Measurements from ENCODE around the gene SULT2A1. TPM values are rescaled to one million over a fixed set of nuclear protein-coding genes. Genes with fewer than 3 reads are reported as not detected.
"Not testable (repeated sequence)": the region's sequence is repeated elsewhere in the genome, so short reads cannot be mapped to it uniquely, and the experiment has no call there.

The SULT2A1 gene
- total RNA-seq, 2 experiments from 2014 or later = not detected

DNA sequence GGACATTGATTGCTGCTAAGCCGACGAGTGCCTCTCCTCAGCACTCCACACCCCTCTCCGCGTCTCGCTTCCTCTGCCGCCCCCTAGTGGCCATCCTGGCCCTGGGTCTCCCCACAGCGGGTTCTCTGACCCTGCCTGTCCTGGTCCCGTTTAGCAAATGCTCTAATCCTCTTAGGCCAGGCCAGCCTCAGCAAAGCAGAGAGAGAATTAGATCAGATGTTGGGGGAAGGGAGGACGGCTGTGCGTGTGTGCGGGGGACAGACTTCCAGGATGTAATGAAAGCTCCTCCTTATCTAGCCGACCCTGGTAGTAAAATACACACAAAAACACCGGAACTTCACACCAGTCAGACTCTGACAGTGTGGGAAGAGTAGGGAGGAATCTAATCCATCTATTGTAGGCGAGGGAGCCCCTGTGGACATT, 22.6 kb downstream of the SULT2A1 start:
- ChIA-PET CTCF (interaction anchor here (0.5 to 1.5 kb wide), 5 partner anchors 14 to 664 kb away, joined by 3 to 7 read pairs (median 4); no protein-coding TSS in a partner anchor), POLR2A (no interaction called here)

DNA sequence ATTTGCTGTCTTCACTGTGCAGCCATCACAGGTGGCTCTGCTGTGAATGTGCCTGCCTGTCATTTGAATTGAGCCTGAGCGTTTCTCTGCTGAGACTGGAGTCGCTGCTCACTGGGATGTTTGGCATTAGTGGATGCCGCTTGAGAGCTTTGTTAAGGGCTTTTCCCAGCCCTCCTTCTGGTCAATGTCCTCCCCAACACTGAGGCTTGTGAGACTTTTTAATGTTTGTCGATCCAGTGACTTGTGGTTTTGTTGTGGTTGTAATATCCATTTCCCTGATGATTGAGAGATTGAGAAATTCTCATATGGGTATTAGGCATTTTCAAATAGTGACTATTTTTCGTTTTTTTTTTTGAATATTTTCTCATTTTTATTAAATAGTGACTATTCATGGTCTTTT, 24.5 kb downstream of the SULT2A1 start:
- POLR2A ChIA-PET = no interaction called here
- CTCF ChIA-PET = no interaction called here

DNA sequence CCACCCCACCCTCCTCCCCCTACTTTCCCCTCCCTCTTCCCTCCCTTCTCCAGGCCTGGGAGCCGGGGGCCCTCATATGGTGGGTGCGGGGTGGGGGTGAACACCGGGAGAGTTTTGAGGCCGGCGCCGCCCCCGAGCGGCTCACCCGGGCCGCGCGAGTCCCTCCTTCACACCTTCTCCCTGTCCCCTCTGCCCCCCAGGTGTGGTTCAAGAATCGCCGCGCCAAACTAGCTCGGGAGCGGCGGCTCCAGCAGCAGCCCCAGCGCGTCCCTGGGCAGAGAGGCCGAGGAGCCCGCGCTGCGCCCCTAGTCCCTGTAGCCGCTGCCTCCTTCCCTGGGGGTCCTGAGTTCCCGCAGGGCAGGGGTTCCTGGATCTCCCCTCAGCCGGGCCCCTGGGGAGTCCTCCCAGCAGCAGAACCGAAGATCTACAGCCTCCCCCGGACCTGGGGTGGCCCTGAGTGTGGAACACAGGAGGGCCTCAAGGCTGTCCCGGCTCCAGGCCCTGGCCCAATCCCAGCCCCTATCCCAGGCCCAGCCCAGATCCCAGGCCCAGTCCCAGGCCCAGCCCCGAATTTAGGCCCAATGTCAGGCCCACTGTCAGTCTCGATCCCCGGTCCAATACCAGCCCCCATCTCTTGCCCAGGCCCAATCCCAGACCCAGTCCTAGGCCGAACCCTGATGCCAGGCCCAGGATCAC, 25.4 kb downstream of the SULT2A1 start:
- POLR2A ChIA-PET = no interaction called here
- CTCF ChIA-PET = no interaction called here

DNA sequence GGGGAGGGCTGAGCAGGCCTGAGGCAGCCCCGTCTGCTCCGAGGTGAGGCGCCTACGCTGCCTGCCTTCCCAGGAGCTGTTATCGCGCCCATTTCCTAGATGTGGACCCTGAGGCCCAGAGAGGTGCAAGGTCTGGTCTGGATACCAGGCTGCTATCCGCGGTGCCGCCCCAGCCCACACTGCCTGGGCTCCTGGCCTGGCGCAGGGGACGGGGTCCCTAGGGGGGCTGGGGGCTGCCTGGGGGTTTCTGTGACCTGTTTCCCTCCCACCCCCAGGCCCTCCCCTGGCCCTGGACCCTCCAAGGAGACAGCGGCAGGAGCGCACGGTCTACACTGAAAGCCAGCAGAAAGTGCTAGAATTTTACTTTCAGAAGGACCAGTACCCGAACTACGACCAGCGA, 26.3 kb downstream of the SULT2A1 start:
- CTCF ChIA-PET, POLR2A ChIA-PET: not testable (repeated sequence)

DNA sequence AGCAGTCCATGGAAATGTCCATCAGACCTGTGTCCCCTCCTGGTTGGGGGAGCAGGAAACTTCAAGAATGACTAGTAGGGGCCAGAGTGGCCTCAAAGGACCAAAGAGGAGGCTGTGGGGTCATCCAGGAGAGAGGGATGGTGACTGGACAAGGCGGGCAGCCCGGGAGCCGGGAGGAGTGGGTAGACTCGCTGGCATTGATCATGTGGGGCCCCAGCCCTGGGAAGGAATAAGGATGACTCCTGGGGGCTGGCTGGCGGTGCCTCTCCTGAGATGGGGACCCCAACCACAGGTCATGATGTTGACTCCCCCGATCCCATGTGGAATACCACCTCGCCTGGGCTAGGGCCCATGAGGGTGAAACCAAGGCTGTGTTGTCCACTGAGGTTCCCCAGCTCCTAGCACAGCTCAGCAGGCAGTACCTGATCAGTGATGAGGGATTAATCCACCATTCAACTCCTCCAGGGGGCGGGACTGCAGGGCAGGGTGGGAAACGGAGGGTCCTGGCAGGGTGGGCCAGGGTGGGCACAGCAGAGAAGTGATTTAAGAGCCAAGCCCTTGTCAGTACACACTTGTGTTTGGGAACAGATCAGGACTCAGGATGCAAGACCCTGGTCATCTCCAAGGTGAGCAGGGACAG, 27.3 kb downstream of the SULT2A1 start, which contains the start of gene TPRX2:
Gene TPRX2 (plus strand): TSS at position 590 of the 640 bp plus-strand sequence. CDS start 12 bp downstream, at position 602.
- POLR2A ChIA-PET, CTCF ChIA-PET: not testable (repeated sequence)

DNA sequence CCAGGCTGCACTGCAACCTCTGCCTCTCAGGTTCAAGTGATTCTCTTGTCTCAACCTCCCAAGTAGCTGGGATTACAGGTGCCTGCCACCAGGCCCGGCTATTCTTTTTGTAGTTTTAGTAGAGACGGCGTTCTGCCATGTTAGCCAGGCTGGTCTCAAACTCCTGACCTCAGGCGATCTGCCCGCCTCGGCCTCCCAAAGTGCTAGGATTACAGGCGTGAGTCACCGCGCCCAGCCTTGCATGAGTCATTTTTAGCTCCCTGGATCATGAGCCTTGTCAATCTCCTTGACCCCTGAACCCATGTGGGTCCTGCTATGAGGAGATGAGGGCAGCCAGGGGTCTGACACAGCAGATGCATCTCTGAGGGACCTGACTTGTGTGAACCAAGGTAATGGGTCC, 27.9 kb downstream of the SULT2A1 start:
- POLR2A ChIA-PET, CTCF ChIA-PET: not testable (repeated sequence)

DNA sequence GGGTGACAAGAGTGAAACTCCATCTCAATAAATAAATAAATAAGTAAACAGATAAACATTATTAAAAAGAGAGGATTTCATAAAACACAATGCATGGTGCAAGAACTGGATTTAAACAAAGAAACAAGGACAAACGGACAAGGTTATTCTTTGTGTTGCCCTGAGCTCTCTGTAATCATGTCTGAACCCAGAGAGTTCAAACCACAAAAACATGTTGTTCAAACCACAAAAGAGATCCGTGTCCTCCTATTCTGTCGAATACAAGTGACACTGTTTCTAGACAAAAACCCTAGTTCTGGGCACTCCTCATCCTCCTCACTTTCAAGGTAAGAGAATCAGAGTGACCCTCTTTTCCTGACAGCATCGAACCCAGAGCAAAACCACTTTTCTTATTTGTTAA, 31.7 kb downstream of the SULT2A1 start:
- POLR2A ChIA-PET = no interaction called here
- CTCF ChIA-PET = no interaction called here

DNA sequence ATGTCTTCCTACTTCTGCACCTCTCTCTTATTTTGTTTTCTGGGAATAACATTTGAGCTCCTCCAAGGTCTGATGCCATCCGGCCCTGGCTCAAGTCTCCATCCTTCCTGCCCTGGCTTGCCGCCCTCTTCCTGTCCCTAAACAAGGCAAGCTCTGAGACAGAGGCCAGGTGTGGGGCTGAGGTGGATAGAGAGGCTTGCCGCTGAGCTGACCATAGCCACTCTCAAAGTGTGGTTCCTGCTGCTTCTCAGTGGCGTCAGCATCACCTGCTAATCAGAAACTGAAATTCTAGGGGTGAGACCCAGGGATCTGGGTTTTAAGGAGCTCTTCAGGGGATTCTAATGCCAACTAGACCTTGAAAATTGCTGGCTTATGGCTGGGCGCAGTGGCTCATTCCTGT, 33.1 kb downstream of the SULT2A1 start:
- ChIA-PET POLR2A (no interaction called here), CTCF (interaction anchor here (0.6 to 1.3 kb wide), 2 partner anchors 63 to 545 kb away, joined by 3 read pairs; no protein-coding TSS in a partner anchor)

DNA sequence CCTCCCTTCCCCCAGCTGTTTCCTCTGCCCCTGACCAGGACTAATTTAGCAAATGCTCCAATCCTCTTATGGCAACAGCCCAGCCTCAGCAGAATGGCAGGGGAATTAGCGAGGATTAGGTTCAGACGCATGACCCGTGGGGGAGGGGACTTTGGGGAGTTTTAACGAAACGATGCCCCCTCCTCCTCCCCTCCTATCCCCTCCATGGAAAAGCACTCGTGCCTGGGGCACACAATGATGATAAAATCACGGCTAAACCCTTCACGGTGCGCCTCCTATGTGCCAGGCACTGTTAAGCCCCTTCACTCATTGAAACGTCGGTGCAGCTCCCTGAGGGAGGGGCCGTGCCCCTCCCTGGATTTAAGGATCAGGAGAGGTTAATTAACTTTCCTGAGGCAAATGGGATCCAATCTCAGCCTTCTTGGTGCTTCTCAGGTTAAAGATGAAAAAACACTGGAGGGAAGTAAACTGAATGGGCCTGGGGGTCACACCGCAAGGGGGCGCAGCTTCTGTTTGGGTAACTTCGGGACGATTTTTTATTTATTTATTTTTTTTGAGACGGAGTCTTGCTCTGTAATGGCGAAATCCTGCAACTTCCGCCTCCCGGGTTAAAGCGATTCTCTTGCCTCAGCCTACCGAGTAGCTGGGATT, 37.2 kb downstream of the SULT2A1 start:
- ChIA-PET POLR2A (interaction anchor here (0.6 kb wide), 1 partner anchor 118 kb away, joined by 4 read pairs; no protein-coding TSS in a partner anchor), CTCF (interaction anchor here (1.4 to 2.1 kb wide), 2 partner anchors 14 to 18 kb away, joined by 4 to 7 read pairs; no protein-coding TSS in a partner anchor)

DNA sequence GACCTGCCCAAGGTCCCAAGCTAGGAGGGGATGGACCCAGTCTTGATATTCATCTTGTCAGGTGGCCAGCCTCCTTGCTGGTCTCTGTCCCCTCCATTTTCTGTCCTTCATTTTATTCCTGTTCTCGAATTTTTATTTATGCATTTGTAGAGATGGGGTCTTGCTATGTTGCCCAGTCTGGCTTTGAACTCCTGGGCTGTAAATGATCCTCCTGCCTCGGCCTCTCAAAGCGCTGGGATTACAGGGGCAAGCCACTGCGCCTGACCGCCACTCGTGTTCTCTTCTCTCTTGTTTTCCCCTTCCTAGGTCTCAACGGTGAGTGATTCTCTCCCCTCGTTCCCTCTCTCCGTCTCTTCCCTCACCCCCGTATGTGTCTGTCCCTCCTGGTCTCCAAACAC, 37.7 kb downstream of the SULT2A1 start:
- POLR2A ChIA-PET = no interaction called here
- CTCF ChIA-PET = interaction anchor here (0.6 to 2.1 kb wide), 2 partner anchors 15 to 1327 kb away, joined by 3 to 7 read pairs; no protein-coding TSS in a partner anchor

DNA sequence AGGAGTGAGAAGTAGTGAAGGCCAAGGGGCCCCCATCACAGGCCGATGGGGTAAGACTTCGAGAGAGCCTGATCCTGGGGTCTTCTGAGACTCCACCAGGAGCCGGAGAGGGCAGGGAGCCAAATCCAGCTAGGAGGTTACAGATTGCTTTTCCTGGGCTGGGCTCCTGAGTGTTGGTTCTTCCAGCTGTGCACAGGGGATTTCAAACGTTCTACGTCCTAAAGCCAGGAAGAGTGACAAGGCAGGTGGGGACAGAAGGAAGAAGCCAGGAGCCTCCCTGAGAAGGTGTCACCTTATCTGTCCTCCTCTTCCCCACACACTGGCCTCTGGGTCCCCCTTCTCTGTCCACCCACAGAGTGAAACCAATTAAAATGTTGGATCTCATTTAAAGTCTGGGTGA, 43.2 kb downstream of the SULT2A1 start:
- CTCF ChIA-PET = no interaction called here
- POLR2A ChIA-PET = no interaction called here

DNA sequence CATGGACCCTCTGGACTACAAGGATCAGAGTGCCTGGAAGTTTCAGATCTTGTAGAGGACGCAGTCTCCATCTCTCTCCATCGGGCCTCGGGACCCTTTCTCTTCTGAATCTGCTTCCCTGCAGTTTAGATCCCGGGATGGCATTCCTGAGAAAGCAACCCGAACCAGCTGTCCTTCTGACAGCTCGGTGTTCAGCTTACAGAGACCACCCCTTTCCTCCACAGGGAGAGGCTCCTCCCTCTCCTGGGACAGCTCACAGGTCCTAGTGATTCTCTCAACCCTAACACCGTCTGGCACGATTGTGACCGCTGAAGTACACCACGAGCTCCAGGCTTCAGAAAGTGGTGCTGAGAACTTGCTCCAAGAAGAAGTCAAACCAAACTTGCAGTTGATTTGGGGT, 46.2 kb downstream of the SULT2A1 start:
- CTCF ChIA-PET = no interaction called here
- POLR2A ChIA-PET = no interaction called here

DNA sequence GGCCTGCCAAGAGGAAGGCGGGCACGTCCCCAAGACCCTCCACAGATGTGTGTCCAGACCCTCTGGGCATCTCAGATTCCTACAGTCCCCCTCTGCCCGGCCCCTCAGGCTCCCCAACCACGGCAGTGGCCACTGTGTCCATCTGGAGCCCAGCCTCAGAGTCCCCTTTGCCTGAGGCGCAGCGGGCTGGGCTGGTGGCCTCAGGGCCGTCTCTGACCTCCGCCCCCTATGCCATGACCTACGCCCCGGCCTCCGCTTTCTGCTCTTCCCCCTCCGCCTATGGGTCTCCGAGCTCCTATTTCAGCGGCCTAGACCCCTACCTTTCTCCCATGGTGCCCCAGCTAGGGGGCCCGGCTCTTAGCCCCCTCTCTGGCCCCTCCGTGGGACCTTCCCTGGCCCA, 46.7 kb downstream of the SULT2A1 start:
- CTCF ChIA-PET = no interaction called here
- POLR2A ChIA-PET = no interaction called here

DNA sequence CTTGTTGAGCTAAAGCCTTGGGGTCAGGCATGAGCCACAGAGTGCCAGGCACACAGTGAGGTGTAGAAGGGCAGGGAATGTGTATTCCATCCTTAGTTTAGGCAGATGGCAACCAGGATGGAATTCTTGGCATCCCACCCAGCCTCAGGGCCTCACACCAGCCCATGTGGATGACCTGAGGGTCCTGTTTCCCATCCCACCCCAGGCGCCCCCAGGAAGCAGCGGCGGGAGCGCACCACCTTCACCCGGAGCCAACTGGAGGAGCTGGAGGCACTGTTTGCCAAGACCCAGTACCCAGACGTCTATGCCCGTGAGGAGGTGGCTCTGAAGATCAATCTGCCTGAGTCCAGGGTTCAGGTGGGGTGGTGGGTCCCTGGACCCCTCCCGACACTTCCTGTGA, 50.1 kb downstream of the SULT2A1 start:
- POLR2A ChIA-PET = no interaction called here

DNA sequence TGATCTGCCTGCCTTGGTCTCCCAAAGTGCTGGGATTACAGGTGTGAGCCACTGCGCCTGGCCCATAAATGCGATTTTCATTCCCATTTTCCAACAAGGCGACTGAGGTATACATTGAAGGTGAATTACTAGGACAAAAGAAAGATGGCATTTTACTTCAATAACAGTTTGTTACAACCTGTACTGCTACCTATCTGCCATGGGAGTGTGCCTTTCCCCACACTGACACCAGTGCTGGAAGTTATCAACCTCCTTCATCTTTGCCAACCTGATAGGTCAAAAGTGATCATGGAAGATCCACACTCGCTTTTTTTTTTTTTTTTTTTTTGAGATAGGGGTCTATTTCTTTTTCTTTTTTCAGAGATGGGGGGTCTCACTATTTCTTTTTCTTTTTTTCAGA, 53.4 kb downstream of the SULT2A1 start:
- POLR2A ChIA-PET = no interaction called here
- CTCF ChIA-PET = no interaction called here

More for the DNA sequence above, 50.1 kb downstream of the SULT2A1 start:
- CTCF ChIA-PET = no interaction called here

DNA sequence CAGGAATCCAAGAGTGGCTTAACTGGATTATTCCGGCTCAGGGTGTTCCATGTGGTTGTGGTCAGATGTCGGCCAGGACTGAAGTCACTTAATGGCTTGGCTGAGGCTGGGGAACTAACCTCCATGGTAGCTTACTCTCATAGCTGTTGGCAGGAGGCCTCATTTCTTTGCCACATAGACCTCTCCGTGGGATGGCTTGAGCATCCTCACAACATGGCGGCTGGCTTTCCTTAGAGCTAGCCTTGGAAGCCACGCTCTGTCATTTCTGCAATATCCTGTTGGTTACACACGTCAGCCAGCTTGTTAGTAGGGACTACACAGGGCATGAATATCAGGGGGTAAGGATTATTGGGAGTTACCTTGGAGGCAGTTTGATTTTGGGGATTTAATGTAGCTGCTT, 59.3 kb downstream of the SULT2A1 start:
- POLR2A ChIA-PET = no interaction called here
- CTCF ChIA-PET = no interaction called here

DNA sequence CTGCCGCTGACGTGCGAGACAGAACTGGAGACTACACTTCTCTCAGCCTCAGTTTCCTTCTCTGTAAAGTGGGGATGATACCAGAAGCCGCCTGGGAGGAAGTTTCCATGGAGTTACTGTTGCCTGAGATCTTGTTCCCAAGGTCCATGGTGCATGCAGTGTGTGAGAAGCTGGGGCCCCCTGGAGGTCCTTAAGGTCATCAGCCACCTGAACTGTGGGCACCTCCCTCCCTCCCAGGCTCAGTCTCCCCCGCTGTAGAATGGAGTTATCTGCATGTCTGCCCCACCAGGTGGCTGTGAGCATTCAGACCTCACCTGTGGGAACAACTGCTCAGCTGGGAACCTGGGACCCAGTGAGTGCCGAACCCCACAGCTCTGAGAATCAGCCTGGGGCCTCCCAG, 61.7 kb downstream of the SULT2A1 start:
- CTCF ChIA-PET = interaction anchor here (0.6 kb wide), 1 partner anchor 1350 kb away, joined by 3 read pairs; no protein-coding TSS in a partner anchor
- POLR2A ChIA-PET = no interaction called here

DNA sequence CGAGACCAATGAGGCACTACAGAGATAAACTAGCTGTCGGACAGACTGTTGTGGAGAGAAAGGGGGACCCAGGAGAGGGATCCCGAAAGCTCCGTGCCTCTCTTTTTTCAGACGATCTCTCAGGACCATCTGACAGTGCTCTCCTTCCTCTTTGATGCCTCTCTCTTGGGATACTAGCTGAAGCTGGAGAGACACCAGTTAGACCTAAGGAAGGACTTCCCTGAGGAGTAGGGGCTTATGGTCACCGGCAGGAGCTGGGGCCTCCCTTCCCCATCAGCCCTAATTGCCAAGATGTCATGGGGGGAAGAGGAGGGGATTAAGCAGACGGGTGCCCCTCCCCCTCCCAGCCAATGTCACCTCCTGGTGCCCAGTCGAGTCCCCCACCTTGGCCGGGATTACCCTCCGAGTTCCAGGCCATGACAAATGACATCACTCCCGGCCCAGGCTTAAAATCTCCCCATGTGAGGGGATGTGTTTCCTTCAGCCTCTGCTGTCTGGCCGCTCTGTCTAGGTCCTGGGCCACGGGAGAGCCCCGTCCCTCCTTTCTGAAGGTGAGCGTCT, 64.6 kb downstream of the SULT2A1 start, which contains the start of gene CRX:
Gene CRX (plus strand): TSS at position 478 of the 561 bp plus-strand sequence. CDS start 12,507 bp downstream, outside the sequence.
- ChIA-PET CTCF (interaction anchor here (0.7 kb wide), 1 partner anchor 184 kb away, joined by 3 read pairs; no protein-coding TSS in a partner anchor), POLR2A (no interaction called here)
